ENCODE results near the gene WDSUB1.

The WDSUB1 gene

DNA sequence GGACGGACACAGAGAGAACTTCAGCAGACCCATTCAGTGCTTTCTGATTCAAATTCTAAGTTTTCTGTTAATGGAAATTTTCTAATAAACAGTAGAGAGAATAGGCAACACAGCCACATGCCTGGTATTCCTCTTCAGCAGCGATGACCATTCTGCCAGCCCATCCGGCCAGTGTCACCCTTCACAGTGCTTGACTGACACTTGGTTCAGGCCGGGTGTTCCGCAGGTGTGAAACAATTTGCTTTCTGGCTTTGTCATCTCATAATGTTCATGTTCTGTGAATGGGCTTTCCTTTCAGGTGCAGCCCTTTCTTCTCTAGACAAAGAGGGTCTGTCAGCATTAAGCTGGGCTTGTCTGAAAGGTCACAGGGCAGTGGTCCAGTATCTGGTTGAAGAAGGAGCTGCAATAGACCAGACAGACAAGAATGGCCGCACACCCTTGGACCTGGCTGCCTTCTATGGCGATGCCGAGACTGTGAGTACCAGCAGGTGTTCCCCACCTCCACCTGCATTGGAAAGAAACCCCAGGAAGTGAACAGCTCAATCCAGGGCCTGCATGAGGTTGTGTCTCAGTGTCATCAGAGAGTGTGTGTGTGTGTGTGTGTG is 67.0 kb downstream of the WDSUB1 start:
- no peak overlapping the region for H3K4me3 ChIP-seq (ENCODE audit: extremely low read depth, insufficient read depth, low read length, poor library complexity, severe bottlenecking)
- no peaks in the 10 kb centered on the region for H3K9me3 ChIP-seq (ENCODE audit: control insufficient read depth, low read length)
- H3K27ac ChIP-seq (ENCODE audit: low read depth, low read length, severe bottlenecking) = no peak overlapping the region
- 93 to 94% methylated on average over 6 to 7 of the region's 8 CpGs for WGBS, 2 experiments (ENCODE audit: insufficient coverage in 2 of 2)
- H3K36me3 ChIP-seq (ENCODE audit: control insufficient read depth, insufficient read depth, low read length) = peaks cover 96% of the 10 kb centered on the region
- H3K4me1 ChIP-seq (ENCODE audit: control insufficient read depth, insufficient read depth, low read length, poor library complexity, severe bottlenecking) = no peaks in the 10 kb centered on the region

- peaks cover 94% of the 10 kb centered on the region for H3K36me3 ChIP-seq (ENCODE audit: control insufficient read depth, insufficient read depth, low read length)
- no peak overlapping the region for H3K27ac ChIP-seq (ENCODE audit: low read depth, low read length, severe bottlenecking)
- WGBS, 2 experiments (ENCODE audit: insufficient coverage in 2 of 2) = 97% methylated on average over 5 of the region's 6 CpGs
- no peaks in the 10 kb centered on the region for H3K4me1 ChIP-seq (ENCODE audit: control insufficient read depth, insufficient read depth, low read length, poor library complexity, severe bottlenecking)
- no peaks in the 10 kb centered on the region for H3K9me3 ChIP-seq (ENCODE audit: control insufficient read depth, low read length)
- H3K4me3 ChIP-seq (ENCODE audit: extremely low read depth, insufficient read depth, low read length, poor library complexity, severe bottlenecking) = no peak overlapping the region
Observed at GRCh38 chr2:159218389-159218788, 68.1 kb downstream of the WDSUB1 start.

DNA sequence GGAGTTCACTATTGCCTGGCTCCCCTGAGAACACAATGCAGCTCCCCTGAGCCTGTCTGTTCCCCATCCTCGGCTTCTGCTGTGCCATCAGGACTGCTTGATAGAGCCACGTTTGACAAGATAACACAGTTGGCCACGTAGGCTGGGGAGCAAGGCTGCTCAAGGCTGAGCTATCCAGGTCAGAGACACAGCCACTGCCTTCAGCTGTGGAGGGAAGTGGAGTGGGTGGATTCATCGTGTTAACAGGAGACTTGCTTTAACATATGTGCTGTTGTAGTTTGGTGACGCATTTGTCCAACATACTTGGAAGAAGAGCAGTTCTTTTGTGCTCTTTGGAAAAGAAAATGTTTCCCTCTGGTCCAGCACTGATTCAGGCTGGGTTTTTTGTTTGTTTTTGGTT is 68.8 kb downstream of the WDSUB1 start:
- WGBS, 2 experiments (ENCODE audit: insufficient coverage in 2 of 2) = 95 to 97% methylated on average over 5 of the region's 5 CpGs
- Histone ChIP-seq H3K9me3 (ENCODE audit: control insufficient read depth, low read length) (no peaks in the 10 kb centered on the region), H3K4me1 (ENCODE audit: control insufficient read depth, insufficient read depth, low read length, poor library complexity, severe bottlenecking) (no peaks in the 10 kb centered on the region), H3K4me3 (ENCODE audit: extremely low read depth, insufficient read depth, low read length, poor library complexity, severe bottlenecking) (no peak overlapping the region), H3K36me3 (ENCODE audit: control insufficient read depth, insufficient read depth, low read length) (peaks cover 95% of the 10 kb centered on the region), H3K27ac (ENCODE audit: low read depth, low read length, severe bottlenecking) (no peak overlapping the region)

DNA sequence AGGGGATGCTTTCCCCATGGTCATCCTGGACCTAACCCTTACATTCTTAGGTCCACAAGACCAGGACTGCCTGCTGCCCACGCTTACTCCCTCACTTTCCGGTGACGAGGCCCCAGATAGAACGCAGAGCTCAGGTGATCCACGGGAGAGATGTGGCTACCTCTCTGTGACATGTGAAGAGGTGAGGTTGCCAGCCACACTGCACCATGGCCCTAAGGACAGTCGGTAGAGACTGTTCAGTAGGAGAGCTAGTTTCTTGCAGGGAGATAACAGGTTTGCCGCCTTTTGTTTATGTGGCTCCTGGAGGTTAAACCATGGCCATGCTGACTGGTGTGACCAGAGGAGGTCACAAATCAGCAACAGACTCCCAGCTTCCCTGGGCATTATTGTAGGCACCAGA is 71.4 kb downstream of the WDSUB1 start:
- Histone ChIP-seq H3K4me1 (ENCODE audit: control insufficient read depth, insufficient read depth, low read length, poor library complexity, severe bottlenecking) (peaks cover 18% of the 10 kb centered on the region), H3K4me3 (ENCODE audit: extremely low read depth, insufficient read depth, low read length, poor library complexity, severe bottlenecking) (no peak overlapping the region), H3K27ac (ENCODE audit: low read depth, low read length, severe bottlenecking) (no peak overlapping the region), H3K36me3 (ENCODE audit: control insufficient read depth, insufficient read depth, low read length) (peaks cover 75% of the 10 kb centered on the region), H3K9me3 (ENCODE audit: control insufficient read depth, low read length) (no peaks in the 10 kb centered on the region)
- 97 to 100% methylated on average over 4 to 7 of the region's 7 CpGs for WGBS, 2 experiments (ENCODE audit: insufficient coverage in 2 of 2)

GRCh38 chr2:159214325-159214865 is 72.1 kb downstream of the WDSUB1 start:
- no peak overlapping the region for H3K4me3 ChIP-seq (ENCODE audit: extremely low read depth, insufficient read depth, low read length, poor library complexity, severe bottlenecking)
- 86 to 100% methylated on average over 1 of the region's 3 CpGs for whole genome bisulfite sequencing, 2 experiments (ENCODE audit: insufficient coverage in 2 of 2)
- H3K36me3 ChIP-seq (ENCODE audit: control insufficient read depth, insufficient read depth, low read length) = peaks cover 74% of the 10 kb centered on the region
- no peak overlapping the region for H3K27ac ChIP-seq (ENCODE audit: low read depth, low read length, severe bottlenecking)
- H3K9me3 ChIP-seq (ENCODE audit: control insufficient read depth, low read length) = no peaks in the 10 kb centered on the region
- peaks cover 21% of the 10 kb centered on the region for H3K4me1 ChIP-seq (ENCODE audit: control insufficient read depth, insufficient read depth, low read length, poor library complexity, severe bottlenecking)

DNA sequence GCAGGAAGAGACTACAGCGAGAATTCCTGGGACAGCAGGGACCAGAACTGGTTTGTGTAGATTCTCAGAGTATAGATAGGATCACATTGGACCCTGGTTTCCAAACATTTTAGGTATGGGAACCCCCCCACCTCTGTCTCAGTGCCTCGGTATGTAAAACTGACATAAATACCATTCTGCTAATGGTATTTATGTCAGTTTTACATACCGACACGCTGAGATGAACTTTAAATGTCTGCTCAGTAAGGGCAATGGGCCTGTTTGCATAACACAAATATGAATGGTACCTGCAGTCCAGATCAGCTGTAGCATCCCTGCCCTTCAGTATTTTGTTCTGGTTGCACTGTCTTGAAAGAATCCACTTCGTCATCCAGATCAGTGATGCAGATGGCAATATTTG is 73.2 kb downstream of the WDSUB1 start:
- no peak overlapping the region for H3K4me3 ChIP-seq (ENCODE audit: extremely low read depth, insufficient read depth, low read length, poor library complexity, severe bottlenecking)
- H3K9me3 ChIP-seq (ENCODE audit: control insufficient read depth, low read length) = no peaks in the 10 kb centered on the region
- H3K36me3 ChIP-seq (ENCODE audit: control insufficient read depth, insufficient read depth, low read length) = peaks cover 71% of the 10 kb centered on the region
- WGBS, 2 experiments (ENCODE audit: insufficient coverage in 2 of 2) = 96 to 100% methylated on average over 3 to 4 of the region's 5 CpGs
- peaks cover 21% of the 10 kb centered on the region for H3K4me1 ChIP-seq (ENCODE audit: control insufficient read depth, insufficient read depth, low read length, poor library complexity, severe bottlenecking)
- H3K27ac ChIP-seq (ENCODE audit: low read depth, low read length, severe bottlenecking) = no peak overlapping the region

- Histone ChIP-seq H3K36me3 (ENCODE audit: control insufficient read depth, insufficient read depth, low read length) (peaks cover 59% of the 10 kb centered on the region), H3K9me3 (ENCODE audit: control insufficient read depth, low read length) (no peaks in the 10 kb centered on the region), H3K4me1 (ENCODE audit: control insufficient read depth, insufficient read depth, low read length, poor library complexity, severe bottlenecking) (peaks cover 21% of the 10 kb centered on the region), H3K4me3 (ENCODE audit: extremely low read depth, insufficient read depth, low read length, poor library complexity, severe bottlenecking) (no peak overlapping the region), H3K27ac (ENCODE audit: low read depth, low read length, severe bottlenecking) (peak overlapping the region; percentile 90)
- 28 to 29% methylated on average over 12 of the region's 14 CpGs for WGBS, 2 experiments (ENCODE audit: insufficient coverage in 2 of 2)
Observed at GRCh38 chr2:159211447-159212396, 74.8 kb downstream of the WDSUB1 start.

DNA sequence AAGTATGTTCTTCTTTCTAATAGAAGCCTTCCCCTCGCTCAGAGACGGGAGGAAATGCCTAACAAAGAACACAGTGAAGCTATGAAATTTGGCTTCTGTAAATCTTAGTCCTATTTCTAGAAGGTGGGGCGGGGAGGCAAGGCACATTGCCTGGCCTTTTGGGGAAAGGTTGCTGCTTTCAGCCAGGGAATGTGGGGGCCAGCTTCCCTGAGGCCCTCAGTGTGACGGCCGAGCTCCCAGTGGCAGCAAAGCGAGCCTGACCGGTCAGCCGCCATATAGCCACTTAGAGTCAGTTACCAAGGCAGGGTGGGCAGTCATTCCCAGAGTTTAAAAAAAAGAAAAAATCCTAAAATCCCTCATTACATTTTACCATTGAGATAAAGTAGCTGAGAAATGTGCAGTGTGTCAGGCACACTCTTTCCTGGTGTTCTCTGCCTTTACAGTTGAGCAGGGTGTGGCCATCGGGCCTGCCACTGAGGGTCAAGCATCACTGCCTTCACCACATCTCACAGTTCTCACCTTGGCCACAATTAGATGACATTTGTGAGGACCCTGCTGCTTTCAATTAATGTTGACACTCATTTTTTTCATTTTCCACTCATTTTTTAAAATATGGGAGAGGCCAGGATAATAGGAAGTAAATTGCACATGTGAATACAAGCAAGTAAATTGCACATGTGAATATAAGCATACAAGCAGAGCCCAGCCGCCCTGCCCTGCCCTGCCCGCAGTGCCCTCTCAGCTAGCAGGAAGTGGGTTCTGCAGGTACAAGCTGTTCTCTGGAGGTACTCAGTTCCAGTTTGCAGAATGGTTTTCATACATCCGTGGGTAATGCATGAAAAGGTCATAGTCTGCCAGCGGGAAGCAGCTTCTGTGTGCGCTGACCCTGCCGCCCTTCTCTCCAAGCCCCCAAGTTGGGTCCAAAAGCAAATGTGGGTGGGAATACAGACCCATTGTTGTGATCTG is 76.9 kb downstream of the WDSUB1 start:
- no peak overlapping the region for H3K4me3 ChIP-seq (ENCODE audit: extremely low read depth, insufficient read depth, low read length, poor library complexity, severe bottlenecking)
- H3K27ac ChIP-seq (ENCODE audit: low read depth, low read length, severe bottlenecking) = no peak overlapping the region
- WGBS, 2 experiments (ENCODE audit: insufficient coverage in 2 of 2) = 93 to 96% methylated on average over 13 to 15 of the region's 15 CpGs
- peaks cover 21% of the 10 kb centered on the region for H3K4me1 ChIP-seq (ENCODE audit: control insufficient read depth, insufficient read depth, low read length, poor library complexity, severe bottlenecking)
- H3K9me3 ChIP-seq (ENCODE audit: control insufficient read depth, low read length) = no peaks in the 10 kb centered on the region
- H3K36me3 ChIP-seq (ENCODE audit: control insufficient read depth, insufficient read depth, low read length) = peaks cover 59% of the 10 kb centered on the region

GRCh38 chr2:159208438-159208837 is 78.1 kb downstream of the WDSUB1 start:
- 65 to 89% methylated on average over 3 of the region's 5 CpGs for WGBS, 2 experiments (ENCODE audit: insufficient coverage in 2 of 2)
- H3K27ac ChIP-seq (ENCODE audit: low read depth, low read length, severe bottlenecking) = no peak overlapping the region
- H3K36me3 ChIP-seq (ENCODE audit: control insufficient read depth, insufficient read depth, low read length) = peaks cover 58% of the 10 kb centered on the region
- H3K4me1 ChIP-seq (ENCODE audit: control insufficient read depth, insufficient read depth, low read length, poor library complexity, severe bottlenecking) = peaks cover 23% of the 10 kb centered on the region
- H3K9me3 ChIP-seq (ENCODE audit: control insufficient read depth, low read length) = no peaks in the 10 kb centered on the region
- no peak overlapping the region for H3K4me3 ChIP-seq (ENCODE audit: extremely low read depth, insufficient read depth, low read length, poor library complexity, severe bottlenecking)

DNA sequence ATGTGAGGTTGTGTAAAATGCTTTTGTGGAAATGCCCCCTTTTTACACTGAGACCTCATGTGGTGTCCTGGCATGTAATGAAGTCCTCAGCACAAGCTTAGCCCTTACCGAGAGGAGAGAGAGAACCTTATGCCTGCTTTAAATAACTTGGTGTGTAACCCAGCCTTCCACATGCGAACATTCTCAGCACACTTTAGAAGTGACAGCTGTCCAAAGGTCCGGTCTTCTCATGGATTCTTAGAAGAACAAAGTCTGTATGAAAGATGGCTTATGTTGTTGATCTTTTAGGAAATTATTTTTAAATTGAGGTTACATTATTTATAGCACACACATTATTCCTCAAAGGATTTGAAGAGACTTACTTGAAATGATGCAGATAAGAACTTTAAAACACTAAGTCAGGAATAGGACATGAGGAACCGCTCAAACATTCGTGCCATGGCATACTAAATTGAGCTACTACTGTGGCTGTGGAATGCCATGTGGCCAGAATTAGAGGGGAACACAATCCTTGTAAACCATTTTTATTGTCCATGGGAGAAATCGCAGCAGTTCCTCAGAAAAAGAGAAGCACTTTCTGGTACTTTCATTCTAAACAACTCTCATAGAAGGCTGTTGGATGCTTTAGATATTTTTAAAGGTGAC is 79.6 kb downstream of the WDSUB1 start:
- Histone ChIP-seq H3K4me3 (ENCODE audit: extremely low read depth, insufficient read depth, low read length, poor library complexity, severe bottlenecking) (no peak overlapping the region), H3K27ac (ENCODE audit: low read depth, low read length, severe bottlenecking) (no peak overlapping the region), H3K9me3 (ENCODE audit: control insufficient read depth, low read length) (no peaks in the 10 kb centered on the region), H3K4me1 (ENCODE audit: control insufficient read depth, insufficient read depth, low read length, poor library complexity, severe bottlenecking) (peaks cover 30% of the 10 kb centered on the region), H3K36me3 (ENCODE audit: control insufficient read depth, insufficient read depth, low read length) (peaks cover 54% of the 10 kb centered on the region)
- WGBS, 2 experiments (ENCODE audit: insufficient coverage in 2 of 2) = 97 to 100% methylated on average over 1 to 6 of the region's 6 CpGs
